ENCODE measurements around the gene COL5A2.

COL5A2 gene

GRCh38 chr2:189013031-189013430 is 166.5 kb downstream of the COL5A2 start:
- no peak overlapping the region for H3K4me3 ChIP-seq (ENCODE audit: low read depth, low read length)
- no peak for TF ChIP-seq CTCF (IDR thresholded peaks at IDR 0.05; ENCODE audit: low read depth, low read length)

GRCh38 chr2:189012351-189012750 is 167.2 kb downstream of the COL5A2 start:
- H3K4me3 ChIP-seq (ENCODE audit: low read depth, low read length), result no peak overlapping the region
- TF ChIP-seq CTCF (IDR thresholded peaks at IDR 0.05; ENCODE audit: low read depth, low read length), result no peak

- TF ChIP-seq CTCF (IDR thresholded peaks at IDR 0.05; ENCODE audit: low read depth, low read length), result no peak
- no peak overlapping the region for H3K4me3 ChIP-seq (ENCODE audit: low read depth, low read length)
Measured at GRCh38 chr2:189010536-189010935, 169.0 kb downstream of the COL5A2 start.

GRCh38 chr2:189008555-189009262 is 170.9 kb downstream of the COL5A2 start:
- no peak for TF ChIP-seq CTCF (IDR thresholded peaks at IDR 0.05; ENCODE audit: low read depth, low read length)
- H3K4me3 ChIP-seq (ENCODE audit: low read depth, low read length), result no peak overlapping the region

- no peak overlapping the region for H3K4me3 ChIP-seq (ENCODE audit: low read depth, low read length)
- TF ChIP-seq CTCF (IDR thresholded peaks at IDR 0.05; ENCODE audit: low read depth, low read length), result no peak
Measured at GRCh38 chr2:189002079-189002478, 177.5 kb downstream of the COL5A2 start.

GRCh38 chr2:189000221-189000620 is 179.3 kb downstream of the COL5A2 start:
- no peak for TF ChIP-seq CTCF (IDR thresholded peaks at IDR 0.05; ENCODE audit: low read depth, low read length)
- H3K4me3 ChIP-seq (ENCODE audit: low read depth, low read length), result no peak overlapping the region

- TF ChIP-seq CTCF (IDR thresholded peaks at IDR 0.05; ENCODE audit: low read depth, low read length), result no peak
- no peak overlapping the region for H3K4me3 ChIP-seq (ENCODE audit: low read depth, low read length)
Measured at GRCh38 chr2:188997263-188997662, 182.3 kb downstream of the COL5A2 start.
